K562 (cell line): Measurements from ENCODE around the gene CD164. TPM values are rescaled to one million over a fixed set of nuclear protein-coding genes. Genes with fewer than 3 reads are reported as not detected.

Source experiments
- ADNP ChIP-seq: fragments of 200-800 bp; sonication (Bioruptor generic); IDR thresholded peaks from 2 replicates; pipeline ENCODE4 v1.6.1; 2016; ENCODE audit warnings: missing genetic modification characterization, missing compliant biosample characterization
- CBX2 ChIP-seq: fragments of 200-600 bp; sonication (generic); IDR thresholded peaks from one replicate; pipeline ENCODE4 v1.6.1; 2012; ENCODE audit warnings: mild to moderate bottlenecking, low read length, inconsistent platforms; ENCODE audit not compliant: insufficient read depth, poor library complexity, severe bottlenecking
- ERF ChIP-seq: fragments of 450-650 bp; formaldehyde crosslinking; IDR thresholded peaks from 2 replicates; pipeline ENCODE4 v1.4.0; 2020; ENCODE audit warnings: mild to moderate bottlenecking, mixed read lengths
- FIP1L1 ChIP-seq: fragments of 200-400 bp; formaldehyde crosslinking; IDR thresholded peaks from 2 replicates; pipeline ENCODE4 v1.6.1; 2018; ENCODE audit warnings: mild to moderate bottlenecking, low read depth, low read length; ENCODE audit not compliant: poor library complexity, severe bottlenecking
- FOXJ2 ChIP-seq: fragments of 200-800 bp; sonication (Bioruptor generic); IDR thresholded peaks from 2 replicates; pipeline ENCODE4 v1.6.1; 2016; ENCODE audit warnings: missing genetic modification characterization, missing compliant biosample characterization
- GTF2F1 ChIP-seq: IDR thresholded peaks from 2 replicates; pipeline ENCODE4 v1.6.1; 2011; ENCODE audit warnings: low read depth, low read length, improper control_type of control experiment
- KLF1 ChIP-seq: fragments of 450-650 bp; IDR thresholded peaks from 2 replicates; pipeline ENCODE4 v1.6.1; 2016; ENCODE audit warnings: missing genetic modification characterization, missing compliant biosample characterization
- PHF20 ChIP-seq: fragments of 450-650 bp; IDR thresholded peaks from 2 replicates; pipeline ENCODE4 v1.6.1; 2018; ENCODE audit not compliant: partially characterized antibody
- SP2 ChIP-seq: IDR thresholded peaks from 2 replicates; pipeline ENCODE4 v1.6.1; 2011; ENCODE audit warnings: mild to moderate bottlenecking, low read depth, low read length, moderate library complexity; ENCODE audit not compliant: poor library complexity, severe bottlenecking; ENCODE audit errors: extremely low read depth
- TEAD1 ChIP-seq, 2 experiments: fragments of 450-650 bp in 1 of 2; sonication (generic) in 1 of 2; formaldehyde crosslinking; IDR thresholded peaks; 2 replicates each; pipeline versions ENCODE4 v1.4.0 to v1.8.0; 2020 to 2022; ENCODE audit warnings: mild to moderate bottlenecking in 2 of 2, missing genetic modification reagents in 1 of 2
- USF2 ChIP-seq: sonication (generic); formaldehyde crosslinking; IDR thresholded peaks from 2 replicates; pipeline ENCODE4 v1.5.0; 2020; ENCODE audit warnings: missing genetic modification reagents
- XRCC3 ChIP-seq: fragments of 450-650 bp; IDR thresholded peaks from 2 replicates; pipeline ENCODE4 v1.6.1; 2017; ENCODE audit warnings: mild to moderate bottlenecking, moderate library complexity
- YY1 ChIP-seq, 3 experiments: IDR thresholded peaks; 2 replicates each; pipeline ENCODE4 v1.6.1; 2011; ENCODE audit warnings: low read length in 2 of 3, mild to moderate bottlenecking in 2 of 3, moderate library complexity in 2 of 3, borderline replicate concordance in 1 of 3, control low read depth in 1 of 3, low read depth in 1 of 3; ENCODE audit not compliant: insufficient read depth in 3 of 3, insufficient replicate concordance in 2 of 3, control insufficient read depth in 1 of 3, insufficient read length in 1 of 3; ENCODE audit errors: extremely low read depth in 1 of 3
- ZBTB17 ChIP-seq: fragments of 450-650 bp; formaldehyde crosslinking; IDR thresholded peaks from 2 replicates; pipeline ENCODE4 v1.4.0; 2020; ENCODE audit warnings: mild to moderate bottlenecking
- ZNF3 ChIP-seq: fragments of 250-450 bp; sonication (Bioruptor Pico); IDR thresholded peaks from 2 replicates; pipeline ENCODE4 v1.5.0; 2021; ENCODE audit warnings: mild to moderate bottlenecking, moderate library complexity
- ZNF41 ChIP-seq: fragments of 250-450 bp; sonication (Bioruptor Pico); conservative IDR thresholded peaks from 2 replicates; pipeline ENCODE4 v1.4.0; 2020; ENCODE audit warnings: mild to moderate bottlenecking
- polyA plus RNA-seq, 8 experiments: library from polyadenylated mRNA; depleted of rRNA in 4 of 8; stranded (reverse) in 5 of 8; unstranded in 3 of 8; fragments of >200 nt; fragmentation: Nextera tagmentation in 2 of 8; fragmentation: Illumina TruSeq in 1 of 8; extraction: Ambion mirVana in 2 of 8; extraction: Trizol in 1 of 8; gene quantifications; 2 replicates each; pipeline versions ENCODE4 v1.2.1 to v1.2.3, GENCODE V29; 2011 to 2014; ENCODE audit warnings: inconsistent platforms in 1 of 8, missing spikeins in 1 of 8
- total RNA-seq, 7 experiments: library from RNA; depleted of rRNA in 6 of 7; stranded (reverse); fragments of >200 nt in 6 of 7; fragmentation: Illumina TruSeq in 2 of 7; extraction: Trizol in 2 of 7; gene quantifications; 2 replicates each; pipeline versions ENCODE4 v1.2.1 to v1.2.3, GENCODE V29; 2011 to 2021; ENCODE audit warnings: low replicate concordance in 1 of 7
- TF ChIP-seq, protein P1 (sequence below): fragments of 450-650 bp; formaldehyde crosslinking; IDR thresholded peaks from 2 replicates; pipeline ENCODE4 v1.4.0; 2020; ENCODE audit warnings: mild to moderate bottlenecking, moderate library complexity
- TF ChIP-seq, protein P2 (sequence below): sonication (generic); formaldehyde crosslinking; IDR thresholded peaks from 2 replicates; pipeline ENCODE4 v1.8.0; 2022; ENCODE audit warnings: missing genetic modification reagents, mild to moderate bottlenecking, moderate library complexity, borderline replicate concordance
- TF ChIP-seq, protein P3 (sequence below): fragments of 450-650 bp; IDR thresholded peaks from 2 replicates; pipeline ENCODE4 v1.6.1; 2016; ENCODE audit warnings: low read depth, mild to moderate bottlenecking, moderate library complexity
- TF ChIP-seq, protein P4 (sequence below): sonication (generic); IDR thresholded peaks from 2 replicates; pipeline ENCODE4 v1.6.1; 2016

The CD164 gene
- total and polyA plus RNA-seq, 9 of the 15 experiments (the other 6 are each of a cell fraction or from before 2014, with no cell fraction given), result 79.5 to 317 (median 165) TPM

DNA sequence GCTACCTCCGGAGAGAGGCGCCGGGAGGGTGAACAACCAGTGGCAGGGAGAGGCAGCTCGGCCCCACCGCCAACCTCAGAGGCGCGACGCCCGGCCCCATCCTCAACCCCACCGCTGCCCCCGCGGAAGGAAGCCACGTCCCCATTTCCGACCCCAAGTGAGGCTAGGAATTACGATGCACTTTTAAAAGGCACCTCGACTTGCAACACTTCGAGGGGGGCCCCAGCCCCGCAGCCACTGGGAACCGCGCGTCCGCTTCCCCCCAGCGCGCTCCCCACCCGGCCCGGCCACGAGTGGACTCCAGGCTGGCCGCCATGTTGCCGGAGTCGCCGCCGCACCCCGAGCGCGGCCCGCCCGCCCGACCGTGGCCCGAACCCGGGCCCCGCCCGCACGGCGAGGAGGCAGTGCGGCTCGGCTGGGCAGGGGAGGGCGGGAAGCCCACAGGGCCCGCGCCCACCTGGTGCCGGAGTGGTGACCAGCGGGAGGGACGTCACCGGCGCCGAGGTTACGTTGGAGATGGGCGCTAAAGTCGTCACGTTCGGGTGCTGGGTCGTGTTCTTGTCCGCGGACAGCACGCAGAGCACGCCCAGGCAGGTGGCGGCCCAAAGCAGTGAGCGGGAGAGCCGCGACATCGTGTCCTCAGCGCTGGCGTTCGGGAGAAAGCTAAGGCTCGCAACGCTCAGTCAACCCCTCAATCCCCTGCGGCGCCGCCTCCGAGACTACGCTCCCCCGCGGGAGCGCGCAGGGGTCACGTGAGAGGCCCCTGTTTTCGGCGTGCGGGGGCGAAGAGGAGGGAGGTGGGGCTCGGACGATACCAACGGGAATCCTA, at the start of gene CD164 (continued):
- TF ChIP-seq, protein P1, sequence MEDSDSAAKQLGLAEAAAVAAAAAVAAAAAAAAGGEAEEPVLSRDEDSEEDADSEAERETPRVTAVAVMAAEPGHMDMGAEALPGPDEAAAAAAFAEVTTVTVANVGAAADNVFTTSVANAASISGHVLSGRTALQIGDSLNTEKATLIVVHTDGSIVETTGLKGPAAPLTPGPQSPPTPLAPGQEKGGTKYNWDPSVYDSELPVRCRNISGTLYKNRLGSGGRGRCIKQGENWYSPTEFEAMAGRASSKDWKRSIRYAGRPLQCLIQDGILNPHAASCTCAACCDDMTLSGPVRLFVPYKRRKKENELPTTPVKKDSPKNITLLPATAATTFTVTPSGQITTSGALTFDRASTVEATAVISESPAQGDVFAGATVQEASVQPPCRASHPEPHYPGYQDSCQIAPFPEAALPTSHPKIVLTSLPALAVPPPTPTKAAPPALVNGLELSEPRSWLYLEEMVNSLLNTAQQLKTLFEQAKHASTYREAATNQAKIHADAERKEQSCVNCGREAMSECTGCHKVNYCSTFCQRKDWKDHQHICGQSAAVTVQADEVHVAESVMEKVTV (CRISPR knock-in tag), result no peak
- no peak for TF ChIP-seq XRCC3
- no peak for TF ChIP-seq CBX2
- 0 out of 2 replicates have a peak, but pooled peaks have one; percentile 53 for TF ChIP-seq ERF (CRISPR knock-in tag)
- TF ChIP-seq, protein P2, sequence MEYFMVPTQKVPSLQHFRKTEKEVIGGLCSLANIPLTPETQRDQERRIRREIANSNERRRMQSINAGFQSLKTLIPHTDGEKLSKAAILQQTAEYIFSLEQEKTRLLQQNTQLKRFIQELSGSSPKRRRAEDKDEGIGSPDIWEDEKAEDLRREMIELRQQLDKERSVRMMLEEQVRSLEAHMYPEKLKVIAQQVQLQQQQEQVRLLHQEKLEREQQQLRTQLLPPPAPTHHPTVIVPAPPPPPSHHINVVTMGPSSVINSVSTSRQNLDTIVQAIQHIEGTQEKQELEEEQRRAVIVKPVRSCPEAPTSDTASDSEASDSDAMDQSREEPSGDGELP (CRISPR knock-in tag), result no peak
- no peak for TF ChIP-seq ADNP (tag)
- peak; percentile 72 to 95 (median 93) for TF ChIP-seq YY1 (IDR thresholded peaks at IDR 0.05; ENCODE audit: borderline replicate concordance in 1 of 3, control insufficient read depth in 1 of 3, extremely low read depth in 1 of 3, insufficient read depth in 3 of 3, insufficient read length in 1 of 3, insufficient replicate concordance in 2 of 3, low read depth in 1 of 3, low read length in 2 of 3)
- peak; percentile 66 for TF ChIP-seq PHF20
- TF ChIP-seq, protein P3, sequence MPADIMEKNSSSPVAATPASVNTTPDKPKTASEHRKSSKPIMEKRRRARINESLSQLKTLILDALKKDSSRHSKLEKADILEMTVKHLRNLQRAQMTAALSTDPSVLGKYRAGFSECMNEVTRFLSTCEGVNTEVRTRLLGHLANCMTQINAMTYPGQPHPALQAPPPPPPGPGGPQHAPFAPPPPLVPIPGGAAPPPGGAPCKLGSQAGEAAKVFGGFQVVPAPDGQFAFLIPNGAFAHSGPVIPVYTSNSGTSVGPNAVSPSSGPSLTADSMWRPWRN, result no peak; the same call in 1 of the 2 replicates
- TF ChIP-seq FOXJ2 (tag), result peak; percentile 64
- no peak; a peak in 1 of 4 replicates for TF ChIP-seq TEAD1 (CRISPR knock-in tag; IDR thresholded peaks at IDR 0.05)
- no peak for TF ChIP-seq ZBTB17 (CRISPR knock-in tag)
- TF ChIP-seq KLF1 (tag), result no peak
- peak; percentile 69; the same call in 1 of the 2 replicates for TF ChIP-seq GTF2F1
- TF ChIP-seq USF2 (CRISPR knock-in tag), result peak; percentile 93
- TF ChIP-seq ZNF41, result no peak
- TF ChIP-seq ZNF3, result no peak
- TF ChIP-seq FIP1L1, result peak; percentile 93
- TF ChIP-seq SP2, result no peak
- TF ChIP-seq, protein P4, sequence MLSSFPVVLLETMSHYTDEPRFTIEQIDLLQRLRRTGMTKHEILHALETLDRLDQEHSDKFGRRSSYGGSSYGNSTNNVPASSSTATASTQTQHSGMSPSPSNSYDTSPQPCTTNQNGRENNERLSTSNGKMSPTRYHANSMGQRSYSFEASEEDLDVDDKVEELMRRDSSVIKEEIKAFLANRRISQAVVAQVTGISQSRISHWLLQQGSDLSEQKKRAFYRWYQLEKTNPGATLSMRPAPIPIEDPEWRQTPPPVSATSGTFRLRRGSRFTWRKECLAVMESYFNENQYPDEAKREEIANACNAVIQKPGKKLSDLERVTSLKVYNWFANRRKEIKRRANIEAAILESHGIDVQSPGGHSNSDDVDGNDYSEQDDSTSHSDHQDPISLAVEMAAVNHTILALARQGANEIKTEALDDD, result no peak; the same call in 1 of the 2 replicates
